GM19099 (cell line): Measurements from ENCODE around the gene SPEM2.

Experiments
- POLR2A ChIP-seq: IDR thresholded peaks from 3 replicates; pipeline ENCODE4 v1.6.1; 2011; ENCODE audit warnings: low read depth; ENCODE audit not compliant: insufficient read length; ENCODE audit errors: extremely low read depth

Gene SPEM2

DNA sequence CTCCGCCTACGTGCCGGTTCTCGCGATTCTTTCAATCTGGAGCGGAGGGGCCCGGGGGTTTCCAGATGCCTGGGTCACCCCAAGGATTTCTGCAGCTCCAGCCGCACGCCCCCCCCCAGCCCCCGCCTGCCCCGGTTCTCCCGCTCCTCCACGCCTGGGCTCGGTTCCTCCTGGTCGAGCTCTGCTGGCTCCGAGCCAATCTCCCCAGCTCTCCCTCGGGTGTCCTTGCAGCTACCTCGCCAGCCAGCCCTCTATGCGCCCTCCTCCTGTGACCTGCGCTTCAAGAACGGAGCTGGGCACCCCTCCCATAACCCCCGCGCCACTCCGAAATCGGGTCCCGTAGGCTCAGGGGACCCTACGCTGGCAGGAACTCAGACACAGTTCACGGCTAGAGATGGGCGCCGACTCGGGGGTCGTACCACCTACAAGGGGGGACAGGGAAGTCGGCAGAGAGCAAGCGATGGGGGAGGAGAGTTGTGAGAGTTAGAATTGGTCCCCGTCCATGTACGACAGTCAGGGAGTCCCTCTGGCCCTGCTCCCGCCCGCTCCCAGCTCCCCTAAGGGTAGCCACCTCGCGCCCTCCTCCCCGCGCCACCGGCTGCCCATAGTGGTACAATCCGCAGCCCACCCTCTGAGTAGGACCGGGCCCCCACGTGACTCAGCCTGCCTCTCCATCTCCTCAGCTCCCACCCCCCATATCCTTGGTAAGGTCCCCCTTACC lies 14.9 kb downstream of the SPEM2 start:
- TF ChIP-seq POLR2A = no peak

- TF ChIP-seq POLR2A = peak; percentile 22
Observed at GRCh38 chr17:7440834-7441195, 15.4 kb downstream of the SPEM2 start.

GRCh38 chr17:7441266-7441665 lies 15.8 kb downstream of the SPEM2 start:
- no peak for TF ChIP-seq POLR2A

DNA sequence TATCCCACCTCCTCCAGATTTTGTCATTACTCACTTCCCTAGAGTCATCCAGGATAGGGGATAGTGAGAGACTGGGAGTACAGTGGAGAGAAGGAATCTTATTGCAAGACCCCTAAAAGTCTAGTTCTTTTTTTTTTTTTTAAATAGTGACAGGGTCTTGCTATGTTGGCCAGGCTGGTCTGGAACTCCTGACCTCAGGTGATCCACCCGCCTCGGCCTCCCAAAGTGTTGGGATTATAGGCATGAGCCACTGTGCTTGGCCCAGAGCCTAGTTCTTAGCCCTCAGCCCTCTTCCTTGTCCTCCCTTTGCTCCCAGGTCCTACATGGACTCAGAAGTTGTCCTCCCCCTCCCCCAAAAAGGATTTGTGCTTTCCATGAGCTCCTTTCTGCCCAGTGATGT lies 16.7 kb downstream of the SPEM2 start:
- no peak for TF ChIP-seq POLR2A

DNA sequence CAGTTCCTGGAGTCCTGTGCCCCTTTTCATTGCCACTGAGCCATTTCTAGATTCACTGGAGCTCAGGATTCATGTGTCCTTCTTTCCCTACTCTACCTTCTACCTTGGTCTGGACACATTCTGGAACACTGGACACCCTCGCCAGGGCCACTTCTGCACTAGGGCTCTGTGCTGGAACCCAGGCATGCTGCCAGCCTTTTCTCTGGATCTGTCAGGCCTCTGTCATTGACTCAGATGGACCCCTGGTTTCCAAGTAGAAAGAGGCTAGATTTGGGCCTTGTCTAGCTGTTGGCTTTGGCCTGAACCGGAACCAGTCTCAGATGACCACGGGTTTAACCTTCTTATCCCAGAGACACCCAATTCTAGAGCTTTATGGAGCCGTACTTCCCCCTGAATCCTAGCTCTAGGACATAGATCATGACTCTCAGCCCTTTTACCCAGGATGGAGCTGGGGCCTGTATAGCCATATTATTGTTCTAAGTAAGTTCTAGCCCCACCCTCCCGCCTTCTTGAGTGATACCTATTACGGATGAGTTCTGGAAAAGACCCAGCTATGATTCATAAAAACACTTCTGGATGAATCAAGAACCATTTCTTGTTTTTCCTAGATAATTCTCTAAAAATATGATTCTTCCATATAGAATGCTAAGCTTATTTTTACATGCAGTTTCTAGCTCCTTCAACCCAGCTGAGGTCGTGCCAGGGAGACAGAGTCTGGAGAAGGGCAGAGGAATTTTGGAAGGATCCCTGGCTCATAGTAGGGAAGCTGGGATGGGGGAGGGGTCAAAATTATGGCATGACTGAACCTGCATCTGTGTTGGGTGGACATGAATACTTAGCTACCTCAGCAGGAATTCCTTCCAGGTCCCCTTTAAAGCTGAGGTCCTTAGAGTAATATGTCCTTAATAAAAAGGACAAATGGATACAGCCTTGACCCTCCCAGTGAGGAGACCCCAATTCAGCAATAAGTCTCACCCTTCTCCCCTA lies 18.4 kb downstream of the SPEM2 start:
- no peak for TF ChIP-seq POLR2A

DNA sequence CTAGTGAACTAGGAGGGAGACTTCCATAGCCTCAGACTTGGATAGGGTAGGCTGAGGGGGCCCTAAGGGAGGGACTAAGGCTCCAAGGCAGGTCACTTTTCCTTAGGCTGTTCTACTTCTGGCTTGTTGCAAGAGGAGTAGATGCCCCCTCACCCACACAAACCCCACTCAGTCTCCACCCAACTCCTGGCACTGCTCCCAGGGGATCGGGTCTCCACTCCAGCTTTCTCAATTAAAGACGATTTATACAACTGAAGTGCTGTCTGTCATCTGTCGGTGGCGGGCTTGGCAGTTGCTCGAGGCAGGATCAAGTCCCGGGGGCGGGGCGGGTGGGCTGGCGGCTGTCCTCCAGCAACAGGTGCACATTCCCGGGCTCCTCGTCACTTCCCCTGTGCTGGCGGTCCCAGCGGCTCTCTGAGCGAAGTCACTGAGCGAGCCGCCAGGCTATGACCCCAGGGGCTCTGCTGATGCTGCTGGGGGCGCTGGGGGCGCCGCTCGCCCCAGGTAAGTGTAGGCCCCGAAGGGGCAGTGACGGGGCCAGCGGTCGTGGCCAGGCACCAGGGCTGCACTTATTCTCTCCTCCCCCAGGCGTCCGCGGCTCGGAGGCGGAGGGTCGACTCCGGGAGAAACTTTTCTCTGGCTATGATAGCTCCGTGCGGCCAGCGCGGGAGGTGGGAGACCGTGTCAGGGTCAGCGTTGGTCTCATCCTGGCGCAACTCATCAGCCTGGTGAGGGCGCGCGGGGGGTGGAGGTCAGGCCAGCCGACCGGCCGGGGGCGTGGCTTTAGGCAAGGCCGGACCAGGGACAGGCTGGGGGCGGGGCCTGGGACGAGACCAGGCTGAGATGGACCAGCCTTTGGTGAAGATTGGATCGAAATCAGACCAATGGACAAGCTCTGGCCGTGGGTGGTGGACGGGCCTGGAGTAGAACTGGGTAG lies 19.5 kb downstream of the SPEM2 start, which contains the start of gene CHRNB1:
Gene CHRNB1, plus strand, starts transcription at position 380 of the 937 bp plus-strand sequence. Its CDS starts 67 bp downstream, at position 447.
- TF ChIP-seq POLR2A = no peak

GRCh38 chr17:7445619-7445968 lies 20.2 kb downstream of the SPEM2 start:
- no peak for TF ChIP-seq POLR2A

DNA sequence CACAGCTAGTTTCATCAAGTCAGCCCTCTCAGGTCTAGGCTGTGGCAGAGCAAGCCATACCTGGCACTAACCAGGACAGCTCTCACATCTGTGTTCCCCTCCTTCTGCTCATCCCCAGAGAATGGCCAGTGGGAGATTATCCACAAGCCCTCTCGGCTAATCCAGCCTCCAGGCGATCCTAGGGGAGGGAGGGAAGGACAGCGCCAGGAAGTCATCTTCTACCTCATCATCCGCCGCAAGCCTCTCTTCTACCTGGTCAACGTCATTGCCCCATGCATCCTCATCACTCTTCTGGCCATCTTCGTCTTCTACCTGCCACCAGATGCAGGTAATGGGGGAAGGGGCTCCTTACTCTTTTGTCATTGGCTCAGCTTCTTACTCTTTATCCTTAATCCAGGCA lies 23.0 kb downstream of the SPEM2 start:
- TF ChIP-seq POLR2A = no peak

DNA sequence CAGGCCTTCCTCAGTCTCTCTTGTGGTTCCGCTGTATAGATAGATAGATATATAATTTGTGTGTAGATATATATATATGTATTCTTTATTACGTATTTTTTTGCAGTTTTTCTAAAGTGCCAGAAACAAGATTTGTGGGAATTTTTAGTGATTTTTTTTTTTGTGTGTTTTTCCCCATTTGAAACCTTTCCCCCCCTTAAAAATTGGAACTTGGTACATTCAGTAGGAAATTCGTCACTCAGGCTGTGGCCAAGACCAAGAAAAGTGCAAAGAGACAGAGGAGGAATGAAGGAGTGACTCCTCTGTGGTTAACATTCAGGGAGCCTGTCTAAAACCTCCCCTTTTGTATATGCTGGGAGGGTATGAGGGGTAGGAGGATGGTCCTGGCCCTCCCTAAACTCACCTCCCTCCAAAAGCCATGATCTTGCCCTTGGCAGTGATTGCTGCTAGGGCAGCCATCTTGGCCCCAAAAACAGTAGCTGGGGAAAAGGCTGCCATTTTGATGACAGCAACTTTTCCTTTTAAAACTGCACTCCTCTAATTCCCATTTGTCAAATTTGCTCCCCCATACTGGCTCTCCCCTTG lies 34.6 kb downstream of the SPEM2 start:
- TF ChIP-seq POLR2A = no peak

DNA sequence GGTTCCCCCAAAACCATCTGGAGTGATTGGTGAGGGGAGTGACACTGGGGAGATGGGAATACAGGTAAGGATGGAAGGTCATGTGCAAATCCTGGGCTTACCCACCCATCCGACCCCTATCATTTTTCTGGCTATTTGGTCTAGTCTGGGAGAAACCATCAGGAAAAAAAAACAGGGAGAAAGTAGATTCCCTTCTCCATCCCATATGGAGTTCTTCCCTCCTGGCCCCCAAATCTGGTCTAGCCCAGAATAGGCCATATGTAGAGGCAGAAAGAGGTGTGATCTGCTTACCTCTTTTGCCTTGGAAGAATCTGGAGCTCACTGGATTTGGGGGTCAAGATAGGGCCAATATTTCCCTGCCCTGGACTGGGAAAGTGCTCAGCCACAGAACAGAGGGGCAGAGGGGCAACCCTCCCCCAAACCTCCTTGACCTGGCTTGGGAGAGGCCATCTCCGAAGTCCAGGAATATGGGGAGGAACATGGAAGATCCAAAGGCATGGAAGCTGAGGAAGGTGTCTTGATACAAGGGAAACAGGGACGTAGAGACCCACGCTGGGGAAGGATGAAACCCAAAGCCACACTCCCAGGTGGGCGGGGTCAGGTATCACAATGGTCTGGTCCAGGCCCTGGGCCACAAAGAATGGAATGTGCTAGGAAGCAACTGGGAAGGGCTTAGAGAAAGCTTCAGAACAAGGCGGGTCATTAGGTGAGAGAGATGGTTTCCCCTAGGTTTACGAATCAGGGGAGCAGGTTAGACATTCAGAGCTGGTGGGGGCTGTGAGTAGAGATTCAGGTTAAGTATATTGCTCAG lies 35.6 kb downstream of the SPEM2 start:
- no peak for TF ChIP-seq POLR2A

- TF ChIP-seq POLR2A = no peak
Observed at GRCh38 chr17:7462474-7463371, 37.3 kb downstream of the SPEM2 start.

- no peak for TF ChIP-seq POLR2A
Observed at GRCh38 chr17:7463372-7463846, 38.0 kb downstream of the SPEM2 start.

DNA sequence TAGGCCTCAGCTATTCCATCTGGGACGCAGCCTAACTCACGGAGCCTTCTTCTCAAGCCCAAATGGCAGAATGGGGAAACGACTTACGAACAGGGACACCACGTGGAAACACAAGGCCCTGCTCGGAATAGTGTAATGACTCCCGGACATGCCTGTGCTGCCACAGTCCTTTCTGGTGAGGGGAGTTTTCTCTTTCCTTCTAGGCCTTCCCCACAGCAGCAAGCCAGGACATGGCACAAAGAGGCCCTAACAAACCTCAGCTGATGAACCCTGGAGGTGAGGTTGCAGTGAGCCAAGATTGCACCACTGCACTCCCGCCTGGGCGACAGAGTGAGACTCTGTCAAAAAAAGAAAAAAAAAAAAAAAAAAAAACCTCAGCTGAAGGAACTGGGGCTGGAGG lies 38.7 kb downstream of the SPEM2 start:
- TF ChIP-seq POLR2A = no peak
